K562 (cell line): ENCODE measurements around the gene TAF12. TPM values are rescaled to one million over a fixed set of nuclear protein-coding genes. Genes with fewer than 3 reads are reported as not detected.

Experiments
- CCNT2 ChIP-seq: IDR thresholded peaks from 2 replicates; pipeline ENCODE4 v1.6.1; 2011; ENCODE audit warnings: borderline replicate concordance, low read depth, mild to moderate bottlenecking, moderate library complexity, mixed read lengths, low read length; ENCODE audit not compliant: insufficient read length; ENCODE audit errors: extremely low read depth
- GATAD2A ChIP-seq: fragments of 450-650 bp; IDR thresholded peaks from 2 replicates; pipeline ENCODE4 v1.6.1; 2017
- HNRNPK ChIP-seq: fragments of 200-400 bp; formaldehyde crosslinking; IDR thresholded peaks from one replicate; pipeline ENCODE4 v1.6.1; 2018; ENCODE audit warnings: mild to moderate bottlenecking, low read depth, low read length; ENCODE audit not compliant: poor library complexity, severe bottlenecking
- MNT ChIP-seq, 2 experiments: fragments of 450-650 bp; conservative IDR thresholded peaks; 2 replicates each; pipeline ENCODE4 v1.6.1; 2017; ENCODE audit warnings: mild to moderate bottlenecking in 2 of 2, moderate library complexity in 2 of 2
- MYBL2 ChIP-seq, 2 experiments: fragments of 450-650 bp in 1 of 2; sonication (generic) in 1 of 2; formaldehyde crosslinking in 1 of 2; IDR thresholded peaks; 2 replicates each; pipeline versions ENCODE4 v1.6.1 to v1.8.1; 2017 to 2022; ENCODE audit warnings: borderline replicate concordance in 1 of 2, inconsistent platforms in 1 of 2, low read depth in 1 of 2, mild to moderate bottlenecking in 1 of 2, missing genetic modification reagents in 1 of 2, moderate library complexity in 1 of 2
- NFE2L1 ChIP-seq: fragments of 450-650 bp; IDR thresholded peaks from 2 replicates; pipeline ENCODE4 v1.6.1; 2016; ENCODE audit warnings: missing genetic modification characterization, low read depth, mild to moderate bottlenecking, missing compliant biosample characterization, moderate library complexity, borderline replicate concordance
- PYGO2 ChIP-seq: fragments of 450-650 bp; IDR thresholded peaks from 2 replicates; pipeline ENCODE4 v1.6.1; 2016; ENCODE audit warnings: mild to moderate bottlenecking, missing genetic modification characterization, moderate library complexity, missing compliant biosample characterization
- SAP30 ChIP-seq: fragments of 200-600 bp; sonication (generic); IDR thresholded peaks from 2 replicates; pipeline ENCODE4 v1.6.1; 2012; ENCODE audit warnings: borderline replicate concordance, low read depth, mild to moderate bottlenecking, moderate library complexity, low read length, control low read depth, inconsistent platforms; ENCODE audit not compliant: insufficient read depth, poor library complexity, severe bottlenecking
- SNRNP70 ChIP-seq: fragments of 200-400 bp; formaldehyde crosslinking; optimal IDR thresholded peaks from 2 replicates; pipeline ENCODE3; 2017; ENCODE audit warnings: low read depth, low read length
- SUPT5H ChIP-seq: fragments of 450-650 bp; IDR thresholded peaks from 2 replicates; pipeline ENCODE4 v1.6.1; 2016
- TAF1 ChIP-seq: IDR thresholded peaks from 2 replicates; pipeline ENCODE4 v1.6.1; 2011; ENCODE audit warnings: mild to moderate bottlenecking, low read length, moderate library complexity; ENCODE audit not compliant: insufficient read depth, control insufficient read depth, severe bottlenecking; ENCODE audit errors: extremely low read depth
- TEAD1 ChIP-seq, 2 experiments: fragments of 450-650 bp in 1 of 2; sonication (generic) in 1 of 2; formaldehyde crosslinking; IDR thresholded peaks; 2 replicates each; pipeline versions ENCODE4 v1.4.0 to v1.8.0; 2020 to 2022; ENCODE audit warnings: mild to moderate bottlenecking in 2 of 2, missing genetic modification reagents in 1 of 2
- ZC3H8 ChIP-seq: fragments of 450-650 bp; IDR thresholded peaks from 2 replicates; pipeline ENCODE4 v1.6.1; 2017
- ZNF41 ChIP-seq: fragments of 250-450 bp; sonication (Bioruptor Pico); conservative IDR thresholded peaks from 2 replicates; pipeline ENCODE4 v1.4.0; 2020; ENCODE audit warnings: mild to moderate bottlenecking
- polyA plus RNA-seq, 8 experiments: library from polyadenylated mRNA; depleted of rRNA in 4 of 8; stranded (reverse) in 5 of 8; unstranded in 3 of 8; fragments of >200 nt; fragmentation: Nextera tagmentation in 2 of 8; fragmentation: Illumina TruSeq in 1 of 8; extraction: Ambion mirVana in 2 of 8; extraction: Trizol in 1 of 8; gene quantifications; 2 replicates each; pipeline versions ENCODE4 v1.2.1 to v1.2.3, GENCODE V29; 2011 to 2014; ENCODE audit warnings: inconsistent platforms in 1 of 8, missing spikeins in 1 of 8
- total RNA-seq, 7 experiments: library from RNA; depleted of rRNA in 6 of 7; stranded (reverse); fragments of >200 nt in 6 of 7; fragmentation: Illumina TruSeq in 2 of 7; extraction: Trizol in 2 of 7; gene quantifications; 2 replicates each; pipeline versions ENCODE4 v1.2.1 to v1.2.3, GENCODE V29; 2011 to 2021; ENCODE audit warnings: low replicate concordance in 1 of 7
- TF ChIP-seq, protein P1 (sequence below): sonication (generic); formaldehyde crosslinking; IDR thresholded peaks from 2 replicates; pipeline ENCODE4 v1.8.0; 2022; ENCODE audit warnings: mild to moderate bottlenecking, missing genetic modification reagents, borderline replicate concordance

The TAF12 gene
- total and polyA plus RNA-seq, 9 of the 15 experiments (the other 6 are each of a cell fraction or from before 2014, with no cell fraction given): 31.6 to 89.0 (median 50.5) TPM

DNA sequence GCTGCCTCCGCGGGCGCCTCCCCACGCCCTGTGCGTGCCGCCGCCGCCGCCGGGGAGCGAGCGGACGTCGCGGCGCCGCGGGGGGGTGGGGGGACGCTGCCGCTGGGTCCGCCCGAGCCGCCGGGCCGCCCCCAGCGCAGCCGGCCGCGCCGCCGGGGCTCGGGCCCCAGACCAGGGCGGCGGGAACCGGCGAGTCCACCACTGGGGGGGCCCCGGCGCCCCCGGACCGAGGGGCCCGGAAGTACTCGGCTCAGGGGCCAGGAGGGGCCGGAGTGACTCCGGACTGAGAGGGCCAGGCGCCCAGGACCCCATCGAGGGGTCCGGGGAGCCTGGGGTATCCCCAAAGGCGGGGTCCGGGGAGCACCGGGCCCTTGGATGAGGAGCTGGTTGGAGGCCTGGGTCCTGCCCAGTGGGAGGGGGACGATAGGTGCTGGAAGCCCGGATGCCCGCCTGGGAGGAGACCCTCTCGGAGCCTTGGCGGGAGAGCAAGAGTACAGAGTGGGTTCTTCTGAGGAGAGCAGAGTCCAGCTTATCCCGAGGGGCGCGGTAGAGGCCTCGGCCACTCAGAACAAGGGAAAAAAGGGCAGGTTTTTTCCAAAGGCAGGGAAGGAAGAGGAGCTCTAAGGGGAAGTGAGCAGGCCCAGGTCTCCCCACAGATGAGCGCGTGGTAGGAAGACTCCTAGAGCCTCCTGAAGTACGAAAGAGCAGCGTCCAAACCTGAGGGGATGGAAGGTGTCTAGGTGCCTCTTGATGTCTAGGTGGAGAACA is 26.3 kb upstream of the TAF12 start (continued):
- TF ChIP-seq MYBL2 (IDR thresholded peaks at IDR 0.05; ENCODE audit: low read depth) (no peak), MYBL2 (CRISPR knock-in tag; IDR thresholded peaks at IDR 0.05; ENCODE audit: borderline replicate concordance) (no peak), TEAD1 (CRISPR knock-in tag; IDR thresholded peaks at IDR 0.05) (no peak), CCNT2 (peak; percentile 58), SAP30 (peak; percentile 53), ZNF41 (CRISPR knock-in tag) (no peak), NFE2L1 (tag) (no peak), GATAD2A (no peak), SUPT5H (no peak), HNRNPK (no peak), SNRNP70 (no peak), MNT (conservative IDR thresholded peaks at IDR 0.05) (0 out of 4 replicates have a peak, but pooled peaks of 1 of the 2 experiments have one; percentile 9), ZC3H8 (no peak), TAF1 (peak; percentile 39), PYGO2 (tag) (no peak)
- TF ChIP-seq, protein P1, sequence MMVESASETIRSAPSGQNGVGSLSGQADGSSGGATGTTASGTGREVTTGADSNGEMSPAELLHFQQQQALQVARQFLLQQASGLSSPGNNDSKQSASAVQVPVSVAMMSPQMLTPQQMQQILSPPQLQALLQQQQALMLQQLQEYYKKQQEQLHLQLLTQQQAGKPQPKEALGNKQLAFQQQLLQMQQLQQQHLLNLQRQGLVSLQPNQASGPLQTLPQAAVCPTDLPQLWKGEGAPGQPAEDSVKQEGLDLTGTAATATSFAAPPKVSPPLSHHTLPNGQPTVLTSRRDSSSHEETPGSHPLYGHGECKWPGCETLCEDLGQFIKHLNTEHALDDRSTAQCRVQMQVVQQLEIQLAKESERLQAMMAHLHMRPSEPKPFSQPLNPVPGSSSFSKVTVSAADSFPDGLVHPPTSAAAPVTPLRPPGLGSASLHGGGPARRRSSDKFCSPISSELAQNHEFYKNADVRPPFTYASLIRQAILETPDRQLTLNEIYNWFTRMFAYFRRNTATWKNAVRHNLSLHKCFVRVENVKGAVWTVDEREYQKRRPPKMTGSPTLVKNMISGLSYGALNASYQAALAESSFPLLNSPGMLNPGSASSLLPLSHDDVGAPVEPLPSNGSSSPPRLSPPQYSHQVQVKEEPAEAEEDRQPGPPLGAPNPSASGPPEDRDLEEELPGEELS (CRISPR knock-in tag): no peak
